SIG-M5 (cell line): ENCODE measurements around the gene ENPP7.

Source experiments
- DNase-seq: peaks from one replicate; lab custom pipeline; 2025; lab: John Stamatoyannopoulos, UW

ENPP7 gene

DNA sequence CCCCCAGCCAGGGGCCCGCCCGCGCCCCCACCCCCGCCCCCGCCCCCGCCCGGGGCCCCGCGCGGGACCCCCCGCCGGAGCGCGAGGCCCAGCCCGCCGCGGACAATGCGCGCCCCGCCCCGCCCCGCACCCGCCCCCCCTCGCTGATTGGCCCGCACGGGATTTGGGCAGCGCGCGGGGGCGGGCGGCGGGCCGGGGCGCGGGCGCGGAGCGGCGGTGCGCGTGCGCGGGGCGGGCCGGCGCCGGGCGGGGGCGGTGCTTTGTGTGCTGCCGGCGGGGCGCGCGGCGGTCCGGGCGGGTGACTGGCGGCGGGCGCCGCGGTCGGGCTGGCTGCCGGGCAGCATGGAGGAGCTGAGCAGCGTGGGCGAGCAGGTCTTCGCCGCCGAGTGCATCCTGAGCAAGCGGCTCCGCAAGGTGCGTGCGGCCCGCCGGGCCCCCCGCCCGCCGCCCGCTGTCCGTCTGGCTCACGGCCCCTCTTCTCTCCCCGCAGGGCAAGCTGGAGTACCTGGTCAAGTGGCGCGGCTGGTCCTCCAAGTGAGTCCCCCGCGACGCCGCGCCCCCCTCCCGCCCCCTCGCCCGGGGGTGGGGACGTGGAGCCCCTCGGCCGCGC is 47.3 kb downstream of the ENPP7 start, which contains the start of gene CBX2:
Gene CBX2 (plus strand): TSS at position 255 of the 610 bp plus-strand sequence. CDS start 88 bp downstream, at position 343.
- DNase-seq, result no peak

DNA sequence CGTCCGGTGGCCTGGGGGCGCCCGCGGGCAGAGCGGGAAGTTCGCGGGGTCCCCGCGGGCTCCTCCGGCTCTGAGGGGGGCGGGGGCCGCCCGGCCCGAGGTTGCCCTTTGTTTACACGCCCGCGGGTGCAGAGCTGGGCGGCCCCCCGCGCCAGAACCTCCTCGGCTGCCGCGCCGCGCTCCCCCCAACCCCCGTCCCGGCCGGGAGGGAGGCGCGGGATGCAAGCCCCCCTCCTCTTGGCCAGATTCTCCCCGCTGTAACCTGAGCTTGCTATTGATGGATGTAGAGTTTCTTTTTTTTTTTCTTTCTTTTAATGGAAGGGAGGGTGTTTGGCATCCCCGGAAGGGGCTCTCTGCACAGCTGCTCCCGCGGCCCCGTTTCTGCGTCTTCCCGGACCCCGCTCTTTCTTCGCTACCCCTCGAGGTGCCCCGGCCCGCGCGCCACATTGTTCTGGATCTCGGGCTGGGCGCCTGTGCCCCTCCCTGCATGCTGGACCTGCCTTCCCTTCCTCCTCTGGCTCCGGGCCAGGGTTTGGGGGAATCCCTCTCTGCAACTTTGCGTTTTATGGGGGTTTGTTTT is 47.9 kb downstream of the ENPP7 start:
- DNase-seq, result no peak

DNA sequence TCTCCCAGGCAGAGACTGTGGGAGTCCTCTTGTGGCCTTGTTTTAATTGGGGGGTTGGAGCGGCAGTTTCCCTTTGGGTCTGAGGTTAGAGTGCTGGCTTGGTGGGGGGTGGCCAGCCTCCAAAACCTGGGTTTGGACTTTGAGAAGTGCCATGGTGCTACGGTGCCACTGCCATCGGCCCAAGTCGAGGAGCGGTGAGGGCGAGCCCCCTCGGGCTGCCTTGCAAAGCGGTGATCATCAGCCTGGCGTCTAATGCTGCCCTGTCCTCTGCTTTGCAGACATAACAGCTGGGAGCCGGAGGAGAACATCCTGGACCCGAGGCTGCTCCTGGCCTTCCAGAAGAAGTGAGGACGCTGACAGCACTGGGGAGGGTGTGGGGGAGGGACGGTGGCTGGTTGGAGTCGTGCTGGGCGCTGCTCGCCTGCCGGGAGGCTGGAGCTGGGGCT is 48.4 kb downstream of the ENPP7 start:
- no peak for DNase-seq

DNA sequence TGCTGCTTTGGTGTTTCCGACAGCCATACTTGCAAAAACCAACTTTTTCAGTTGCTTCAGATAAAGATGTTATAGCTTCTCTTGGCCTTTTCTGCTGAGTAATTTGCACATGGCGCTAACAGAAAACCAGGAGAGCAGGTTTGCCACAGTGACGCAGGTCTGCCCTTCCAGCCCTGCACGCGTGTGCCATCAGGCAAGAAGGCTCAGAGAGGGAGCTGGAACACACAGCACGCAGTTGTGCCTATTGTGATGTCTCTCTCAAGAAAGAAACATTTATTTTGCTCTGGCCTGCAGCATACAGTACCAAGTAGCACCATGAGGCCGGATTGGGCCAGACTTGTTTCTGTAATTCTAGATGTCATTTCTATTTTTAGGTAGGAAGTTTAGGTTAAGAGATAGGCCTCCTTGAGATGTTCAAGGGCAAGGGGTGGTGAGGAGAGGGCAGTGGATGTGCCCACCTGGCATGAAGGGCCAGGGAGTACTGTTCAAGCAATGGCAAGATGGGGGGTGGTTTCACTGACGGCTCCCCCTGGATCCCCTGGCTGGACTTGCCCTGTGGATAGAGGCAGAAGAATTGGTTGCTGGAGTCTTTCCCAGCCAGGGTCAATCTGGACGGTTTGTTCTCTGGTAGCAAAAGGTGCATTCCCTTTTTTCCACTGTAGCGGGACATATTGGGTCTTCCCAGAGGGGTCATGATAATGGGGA is 49.1 kb downstream of the ENPP7 start:
- no peak for DNase-seq

DNA sequence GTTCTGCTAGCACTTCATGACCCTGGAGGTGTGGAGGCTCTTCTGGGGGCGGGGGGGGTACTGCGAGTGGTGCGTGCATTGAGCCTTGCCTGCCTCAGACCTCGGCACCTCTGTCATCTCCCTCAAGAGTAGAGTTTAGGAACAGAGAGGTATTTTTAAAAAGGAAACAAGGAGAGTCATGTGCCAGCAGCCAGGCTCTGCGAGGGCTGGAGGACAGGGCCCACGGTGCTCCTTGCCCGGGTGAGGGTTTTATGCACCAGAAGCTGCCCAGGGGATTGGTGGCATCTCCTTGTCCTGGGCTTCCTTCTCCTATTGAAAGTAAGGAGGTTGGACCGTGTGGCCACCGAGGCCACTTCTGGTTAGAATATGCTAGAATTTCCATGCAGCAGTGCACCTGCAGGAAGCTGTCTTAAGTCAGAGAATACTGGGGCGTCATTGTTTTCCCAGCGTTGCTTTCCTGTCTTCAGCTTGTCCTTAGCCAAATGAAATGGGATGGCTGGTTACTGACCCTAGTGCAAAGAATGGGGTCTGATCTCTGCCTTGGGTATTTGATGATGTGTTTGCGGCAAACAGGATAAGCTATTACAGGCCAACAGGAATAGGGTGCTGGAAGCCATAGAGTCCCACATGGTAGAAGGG is 50.4 kb downstream of the ENPP7 start:
- no peak for DNase-seq

DNA sequence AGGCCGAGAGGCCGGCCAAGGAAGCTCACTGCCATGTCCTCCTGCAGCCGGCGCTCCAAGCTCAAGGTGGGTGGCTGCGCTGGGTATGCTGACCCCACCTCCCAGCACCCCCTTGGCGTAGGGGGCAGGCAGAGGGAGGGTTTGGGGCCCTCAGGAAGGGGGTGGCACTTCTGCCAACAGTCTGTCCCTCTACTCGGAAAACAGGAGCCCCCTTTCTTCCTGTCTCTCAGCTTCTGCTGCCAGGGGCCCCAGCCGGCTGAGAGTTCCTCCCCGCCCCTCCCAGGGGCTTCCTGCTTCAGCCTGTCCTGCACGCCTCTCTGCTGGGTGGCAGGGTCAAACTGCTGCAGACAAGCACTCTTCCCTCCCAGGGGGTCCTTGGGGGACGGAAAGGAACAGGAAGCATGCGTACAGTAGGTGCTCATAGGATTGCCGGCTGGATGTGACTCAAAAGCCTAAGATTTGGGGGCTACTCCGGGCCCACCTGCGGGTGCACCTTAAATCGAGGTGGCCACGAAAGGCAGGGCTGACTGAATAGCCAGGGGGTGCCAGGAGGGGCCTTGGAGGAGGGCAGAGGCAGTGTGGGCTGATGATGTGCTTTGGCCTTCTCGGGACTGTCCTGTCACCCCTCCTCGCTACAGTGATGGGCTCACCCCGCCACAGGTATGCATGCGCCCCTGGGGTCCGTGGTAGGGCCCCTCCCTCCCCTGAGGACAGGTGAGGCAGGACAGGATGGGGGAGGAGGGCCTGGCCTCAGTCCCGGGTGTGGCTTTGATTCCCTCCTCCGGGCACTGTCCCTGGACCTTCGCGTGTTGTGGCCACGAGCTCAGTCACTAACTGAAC is 51.2 kb downstream of the ENPP7 start:
- DNase-seq, result no peak

DNA sequence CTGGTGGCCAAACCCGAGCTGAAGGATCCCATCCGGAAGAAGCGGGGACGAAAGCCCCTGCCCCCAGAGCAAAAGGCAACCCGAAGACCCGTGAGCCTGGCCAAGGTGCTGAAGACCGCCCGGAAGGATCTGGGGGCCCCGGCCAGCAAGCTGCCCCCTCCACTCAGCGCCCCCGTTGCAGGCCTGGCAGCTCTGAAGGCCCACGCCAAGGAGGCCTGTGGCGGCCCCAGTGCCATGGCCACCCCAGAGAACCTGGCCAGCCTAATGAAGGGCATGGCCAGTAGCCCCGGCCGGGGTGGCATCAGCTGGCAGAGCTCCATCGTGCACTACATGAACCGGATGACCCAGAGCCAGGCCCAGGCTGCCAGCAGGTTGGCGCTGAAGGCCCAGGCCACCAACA is 53.1 kb downstream of the ENPP7 start:
- no peak for DNase-seq

DNA sequence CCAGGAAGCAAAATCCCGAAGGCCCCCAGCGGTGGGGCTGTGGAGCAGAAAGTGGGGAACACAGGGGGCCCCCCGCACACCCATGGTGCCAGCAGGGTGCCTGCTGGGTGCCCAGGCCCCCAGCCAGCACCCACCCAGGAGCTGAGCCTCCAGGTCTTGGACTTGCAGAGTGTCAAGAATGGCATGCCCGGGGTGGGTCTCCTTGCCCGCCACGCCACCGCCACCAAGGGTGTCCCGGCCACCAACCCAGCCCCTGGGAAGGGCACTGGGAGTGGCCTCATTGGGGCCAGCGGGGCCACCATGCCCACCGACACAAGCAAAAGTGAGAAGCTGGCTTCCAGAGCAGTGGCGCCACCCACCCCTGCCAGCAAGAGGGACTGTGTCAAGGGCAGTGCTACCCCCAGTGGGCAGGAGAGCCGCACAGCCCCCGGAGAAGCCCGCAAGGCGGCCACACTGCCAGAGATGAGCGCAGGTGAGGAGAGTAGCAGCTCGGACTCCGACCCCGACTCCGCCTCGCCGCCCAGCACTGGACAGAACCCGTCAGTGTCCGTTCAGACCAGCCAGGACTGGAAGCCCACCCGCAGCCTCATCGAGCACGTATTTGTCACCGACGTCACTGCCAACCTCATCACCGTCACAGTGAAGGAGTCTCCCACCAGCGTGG is 53.7 kb downstream of the ENPP7 start:
- DNase-seq, result no peak

DNA sequence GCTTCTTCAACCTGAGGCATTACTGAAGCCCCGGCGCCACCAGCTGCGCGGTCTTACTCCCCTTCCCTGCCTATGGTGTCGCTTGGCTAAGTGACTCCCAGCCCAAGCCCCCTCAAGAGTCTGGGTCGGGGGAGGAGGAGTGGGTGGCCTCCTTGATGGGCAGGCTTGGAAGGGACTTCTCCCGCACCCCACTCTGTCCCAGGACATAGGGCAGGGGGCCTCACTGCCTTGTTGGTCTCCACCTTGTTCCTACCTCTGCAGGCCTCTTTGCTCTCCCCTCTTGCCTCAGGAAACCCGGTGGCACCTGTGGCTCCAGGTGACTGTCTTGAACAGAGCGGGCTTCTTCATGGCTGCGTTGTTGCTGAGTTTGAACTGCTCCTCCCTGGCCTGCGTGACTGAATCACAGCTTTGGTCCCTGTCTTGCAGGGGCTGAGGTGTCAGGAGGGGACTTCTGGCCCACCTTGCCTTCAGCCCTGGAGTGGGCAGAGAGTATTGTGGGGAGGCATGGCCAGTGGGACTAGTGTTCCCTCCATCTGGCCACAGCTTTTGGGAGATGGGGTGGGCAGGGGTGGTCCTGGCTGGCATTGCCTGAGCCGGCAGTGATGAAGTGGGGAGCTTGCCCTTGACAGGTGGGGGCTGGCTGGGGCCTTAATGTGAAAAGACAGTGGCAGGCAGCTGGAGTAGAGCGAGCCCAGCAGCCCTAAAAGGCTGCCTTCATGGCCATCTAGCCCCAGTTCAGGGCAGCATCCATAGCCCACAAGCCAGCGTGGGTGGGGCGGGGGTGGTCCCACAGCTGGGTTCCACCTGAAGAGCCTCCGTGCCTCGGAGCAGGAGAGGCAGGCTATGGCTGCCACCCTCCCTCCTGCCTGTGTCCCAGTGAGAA is 54.5 kb downstream of the ENPP7 start:
- DNase-seq, result no peak

DNA sequence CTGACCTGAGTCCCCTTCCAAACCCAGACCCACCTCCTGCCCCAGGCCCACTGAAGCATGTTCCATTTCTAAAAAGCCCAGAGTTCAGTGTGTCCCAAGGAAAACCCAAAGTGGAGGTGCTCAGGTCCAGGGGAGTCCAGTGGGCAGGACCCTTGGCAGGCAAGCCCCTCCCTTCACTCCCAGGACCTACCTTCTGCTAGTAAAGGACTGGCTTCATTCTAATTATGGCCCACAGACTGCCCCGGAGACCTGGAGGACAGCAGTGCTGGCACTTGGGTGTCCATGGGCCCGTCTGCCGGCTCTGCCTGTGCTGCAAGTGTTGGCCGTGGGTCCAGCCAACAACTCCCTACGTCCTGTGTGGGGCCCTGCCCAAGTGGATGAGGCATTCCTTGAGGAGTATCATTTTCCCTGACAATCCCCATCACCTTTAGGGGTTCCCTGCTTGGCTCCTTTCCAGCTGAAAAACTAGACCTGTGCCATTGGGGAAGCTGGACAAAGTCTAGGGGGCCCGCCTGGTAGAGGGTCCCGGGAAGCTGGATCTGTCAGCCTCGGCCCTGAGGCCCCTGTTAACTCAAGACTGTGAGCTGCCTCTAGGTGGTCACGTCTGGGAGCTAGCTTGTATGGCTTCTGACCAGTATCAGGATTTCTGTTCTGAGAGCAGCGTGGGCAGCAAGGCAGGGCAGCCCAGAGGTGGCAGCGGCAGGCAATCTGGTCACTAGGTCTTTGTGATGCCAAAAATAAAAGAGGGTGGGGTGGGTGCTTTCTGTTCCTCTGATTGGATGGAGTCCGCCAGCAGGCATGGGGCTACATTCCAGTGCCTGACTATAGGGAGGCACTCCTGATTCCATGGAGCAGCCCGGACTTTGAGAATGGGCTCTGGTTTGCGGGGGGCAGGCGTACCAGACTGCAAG is 55.4 kb downstream of the ENPP7 start:
- no peak for DNase-seq

DNA sequence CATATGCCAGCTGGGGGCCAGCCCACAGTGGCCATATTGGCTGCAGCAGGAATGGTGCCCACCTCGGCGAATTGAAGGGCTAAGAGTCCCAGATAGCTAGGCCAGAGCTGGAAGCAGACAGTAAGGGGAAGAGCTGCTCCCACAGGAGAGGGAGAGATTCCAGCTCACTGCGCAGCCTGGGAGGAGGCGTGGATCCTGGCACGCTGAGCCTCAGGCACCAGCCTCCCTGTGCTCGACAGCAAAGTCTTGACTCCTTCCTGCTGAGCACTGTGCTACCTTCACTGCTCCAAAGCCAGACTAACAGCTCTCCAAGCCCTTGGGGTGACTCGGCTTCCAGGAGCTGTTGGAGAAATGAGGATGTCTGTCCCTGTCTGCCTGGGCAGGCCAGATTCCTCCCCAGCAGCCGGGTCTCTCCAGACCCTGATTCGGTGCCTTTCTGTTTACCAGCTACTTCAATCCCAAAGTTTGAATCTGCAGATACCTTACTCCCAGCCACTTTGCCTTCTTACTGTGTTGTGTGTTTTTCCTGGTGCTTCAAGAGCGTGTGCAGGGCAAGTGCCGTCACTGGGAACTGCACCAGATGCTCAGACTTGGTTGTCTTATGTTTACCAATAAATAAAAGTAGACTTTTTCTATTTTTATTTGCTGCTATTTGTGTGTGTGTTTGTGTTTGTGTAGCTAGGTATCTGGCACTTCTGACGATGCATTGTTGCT is 56.3 kb downstream of the ENPP7 start:
- no peak for DNase-seq

DNA sequence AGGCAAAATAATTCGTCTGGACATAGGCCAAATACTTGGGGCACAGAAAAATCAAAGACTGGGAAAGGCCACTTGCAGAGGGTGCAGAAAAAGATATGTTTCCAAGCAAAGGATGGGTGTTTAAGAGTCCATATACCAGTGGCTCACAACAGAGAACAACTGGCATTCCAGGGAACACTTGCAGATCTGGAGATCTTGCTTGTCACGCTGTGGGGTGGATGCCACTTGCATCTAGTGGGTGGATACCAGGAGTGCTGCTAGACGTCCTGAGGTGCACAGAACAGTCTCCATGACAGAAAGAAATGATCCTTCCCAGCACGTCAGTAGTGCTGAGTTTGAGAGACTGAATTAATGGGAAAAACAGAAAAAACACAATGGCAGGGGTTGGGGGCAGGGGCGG is 57.7 kb downstream of the ENPP7 start:
- no peak for DNase-seq

DNA sequence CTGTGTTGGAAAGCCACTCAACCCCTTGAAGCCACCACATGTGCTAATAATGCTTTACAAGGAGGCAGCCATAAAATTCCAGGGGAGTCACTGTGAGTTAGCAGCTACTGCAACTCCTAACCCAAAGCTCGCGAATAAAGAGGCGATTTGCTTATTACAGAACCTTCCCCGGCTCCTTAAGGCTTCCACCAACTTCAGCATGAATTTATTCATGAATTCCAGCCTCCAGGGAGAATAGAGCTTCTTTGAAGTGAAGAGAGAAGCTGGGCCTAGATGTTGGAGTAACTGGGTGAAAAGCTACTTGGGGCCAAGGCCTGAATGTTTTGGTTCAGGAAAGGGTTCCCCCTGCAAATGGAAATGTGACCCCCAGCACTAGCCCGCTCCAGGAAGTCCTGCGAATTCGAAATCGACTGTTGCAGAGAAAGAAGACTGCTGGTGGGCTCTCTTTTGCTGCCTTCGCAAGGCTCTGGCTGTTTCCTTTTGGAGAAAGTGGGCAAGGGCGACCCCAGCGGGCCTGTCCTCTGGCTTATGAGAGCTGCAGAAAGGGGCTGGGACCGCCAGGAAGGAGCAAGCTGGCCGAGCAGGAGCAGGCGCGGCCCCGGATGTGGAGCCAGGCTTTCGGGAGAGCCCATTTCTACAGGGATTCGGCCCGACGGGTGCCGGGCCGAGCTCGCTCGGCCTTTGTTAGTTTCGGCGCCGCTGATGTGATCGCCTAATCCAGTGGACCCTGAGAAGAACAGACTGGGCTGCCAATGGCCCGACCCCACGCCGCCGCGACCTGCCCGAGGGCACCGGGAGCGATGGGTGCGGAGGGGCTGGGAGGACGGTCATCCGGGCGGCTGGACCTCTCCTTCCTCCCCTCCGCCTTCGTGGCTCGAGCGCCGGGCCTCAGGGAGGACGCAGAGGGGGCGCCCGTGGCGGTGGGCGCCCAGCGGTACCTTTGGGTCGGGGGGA is 58.5 kb downstream of the ENPP7 start:
- DNase-seq, result no peak

DNA sequence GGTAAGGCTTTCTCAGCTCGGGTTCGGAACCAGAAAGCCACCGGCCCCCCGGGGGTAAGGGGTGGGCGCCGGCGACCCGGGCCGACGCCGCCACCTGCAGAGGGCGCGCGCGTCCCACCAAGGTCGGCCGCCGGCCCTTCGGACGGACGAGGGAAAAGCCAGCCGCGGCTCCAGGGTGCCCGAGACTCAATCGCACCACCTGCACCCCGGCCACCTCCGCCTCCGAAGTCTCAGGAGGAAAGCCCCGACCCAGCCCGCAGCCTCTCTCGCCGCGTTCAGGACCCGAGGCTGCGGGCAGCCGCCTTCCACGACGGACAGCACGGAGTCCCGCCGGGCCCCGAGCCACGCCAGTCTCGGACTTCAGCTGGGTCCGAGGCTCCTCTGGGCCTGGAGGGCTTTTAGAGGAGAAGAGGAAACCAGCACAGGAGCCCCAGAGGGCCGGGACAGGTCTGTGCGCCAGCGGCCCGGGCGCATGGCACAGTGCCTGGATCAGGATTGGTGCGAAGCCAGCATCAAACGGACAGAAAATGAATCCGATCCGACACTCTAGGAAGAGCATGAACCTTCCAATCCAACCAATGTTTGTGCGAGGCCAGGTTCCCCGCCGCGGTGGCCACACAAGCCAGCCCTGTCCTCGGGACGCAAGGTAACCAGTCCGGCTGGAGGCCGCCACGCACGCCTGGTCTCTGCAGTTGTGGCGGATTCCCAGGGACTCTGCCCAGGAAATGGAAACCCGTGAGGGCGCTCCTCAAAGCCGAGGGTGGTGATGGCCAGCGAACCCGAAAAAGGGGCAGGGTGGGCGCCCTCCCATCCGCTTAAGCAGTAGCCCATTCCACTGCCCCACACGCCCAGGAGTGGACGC is 59.4 kb downstream of the ENPP7 start:
- DNase-seq, result no peak

DNA sequence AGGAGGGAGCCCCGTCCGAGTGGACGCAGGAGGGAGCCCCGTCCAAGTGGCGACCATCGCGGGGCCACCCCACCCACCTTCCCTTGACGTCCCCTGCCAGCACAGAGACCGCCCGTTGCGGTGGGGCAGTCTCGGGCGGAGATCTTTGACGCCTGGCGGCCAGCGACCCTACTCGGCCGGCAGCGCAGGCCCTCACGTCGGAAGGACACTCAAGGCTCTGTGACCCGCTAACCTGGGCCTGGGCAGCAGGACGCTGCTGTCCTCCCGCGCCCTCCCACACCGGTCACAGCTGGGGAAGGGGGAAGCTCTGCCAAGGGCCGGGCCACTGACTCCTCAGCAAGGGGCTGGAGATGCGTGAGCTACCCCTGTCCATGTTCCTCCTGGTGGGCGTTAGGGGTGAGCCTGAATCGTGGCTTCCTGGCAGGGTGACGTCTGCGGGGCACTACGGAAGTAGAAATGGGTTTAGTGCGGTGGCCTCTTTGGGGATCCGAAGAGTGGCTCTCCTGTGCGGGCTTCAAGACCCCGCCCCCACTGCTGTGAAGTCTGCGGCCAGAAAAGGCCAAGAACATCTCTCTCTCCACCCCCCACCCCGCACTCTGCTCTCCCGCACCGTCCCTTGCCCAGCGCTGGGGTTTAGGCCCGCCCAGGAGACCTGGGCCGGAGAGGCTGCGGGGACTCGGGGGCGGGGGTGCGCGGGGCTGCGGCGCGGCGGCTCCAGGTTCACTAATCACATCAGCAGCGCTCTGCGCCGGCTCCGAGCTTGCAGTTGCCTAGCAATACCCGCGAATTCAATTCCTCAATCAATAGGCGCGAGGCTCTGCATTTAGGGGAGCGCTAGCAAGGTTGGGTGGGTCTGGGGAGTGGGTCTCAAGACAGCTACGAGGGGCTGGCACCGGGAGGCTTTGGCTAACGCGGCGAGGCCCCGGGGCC is 60.3 kb downstream of the ENPP7 start:
- DNase-seq, result no peak
